ENCODE measurements around the gene GRID2.

The GRID2 gene

DNA sequence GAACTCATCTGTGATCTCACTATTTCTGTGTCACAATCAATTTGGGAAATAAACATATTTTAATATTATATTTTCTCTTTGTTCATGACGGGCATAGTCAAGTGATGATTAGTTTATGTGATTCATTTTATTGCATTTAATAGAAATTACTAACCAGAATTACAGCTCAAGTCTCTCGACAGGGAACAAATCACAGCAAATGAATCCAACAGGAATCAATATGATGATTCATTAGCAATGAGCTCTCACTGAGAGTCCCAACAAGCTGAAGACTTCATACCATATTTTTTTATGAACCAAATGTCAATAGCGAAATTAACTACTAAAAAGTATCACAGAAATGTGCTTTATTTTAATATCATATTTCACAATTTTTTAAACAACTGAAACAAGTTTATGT is 649.7 kb downstream of the GRID2 start:
- DNase-seq (ENCODE audit: low read depth, low spot score), result no peak

DNA sequence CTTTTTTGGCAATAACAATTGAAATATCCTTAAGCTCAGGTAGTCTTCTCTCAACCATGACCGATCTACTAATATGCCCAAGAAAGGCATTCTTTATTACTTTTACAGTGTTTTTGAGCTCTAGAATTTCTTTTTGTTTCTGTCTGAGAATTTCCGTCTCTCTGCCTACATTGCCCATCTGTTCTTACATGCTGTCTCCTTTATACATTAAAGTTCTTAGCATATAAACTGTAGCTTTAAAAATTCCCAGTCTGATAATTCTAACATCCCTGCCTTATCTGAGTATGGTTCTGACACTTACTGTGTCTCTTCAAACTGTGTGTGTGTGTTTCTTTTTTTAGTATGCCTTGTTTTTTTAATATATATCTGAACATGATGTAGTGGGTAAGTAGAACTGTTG is 658.1 kb downstream of the GRID2 start:
- no peak for DNase-seq (ENCODE audit: low read depth, low spot score)

DNA sequence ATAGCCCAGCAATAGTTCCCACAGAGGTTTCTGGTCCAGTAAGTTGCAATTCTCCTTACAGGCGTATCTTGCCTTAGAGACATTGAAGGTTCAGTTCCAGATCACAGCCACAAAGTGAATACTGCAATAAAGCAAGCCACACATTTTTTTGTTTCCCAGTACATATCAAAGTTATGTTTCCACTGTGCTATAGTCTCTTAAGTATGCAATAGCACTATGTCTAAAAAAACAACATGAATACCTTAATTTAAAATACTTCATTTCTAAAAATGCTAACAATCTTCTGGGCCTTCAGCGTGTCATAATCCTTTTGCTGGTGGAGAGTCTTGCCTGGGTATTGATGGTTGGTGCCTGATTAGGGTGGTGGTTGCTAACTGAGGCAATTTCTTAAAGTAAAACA is 659.1 kb downstream of the GRID2 start:
- DNase-seq (ENCODE audit: low read depth, low spot score), result no peak

DNA sequence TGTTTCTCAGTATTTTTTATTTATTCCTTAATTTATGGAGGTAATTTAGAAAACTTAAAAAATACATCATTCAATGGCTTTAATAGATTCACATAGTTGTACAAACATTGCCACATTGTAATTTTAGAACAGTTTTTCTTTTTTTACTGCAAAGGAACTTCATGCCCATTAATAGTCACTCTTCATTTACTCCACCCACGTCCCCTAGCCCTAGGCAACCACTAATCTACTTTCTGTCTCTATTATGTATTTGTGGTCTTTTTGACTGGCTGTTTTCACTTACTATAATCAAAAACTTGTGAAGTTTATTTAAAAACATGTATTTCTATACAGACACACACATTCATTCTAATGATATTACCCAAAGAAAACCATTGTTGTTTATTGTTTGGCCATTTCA is 664.8 kb downstream of the GRID2 start:
- DNase-seq (ENCODE audit: low read depth, low spot score), result no peak

DNA sequence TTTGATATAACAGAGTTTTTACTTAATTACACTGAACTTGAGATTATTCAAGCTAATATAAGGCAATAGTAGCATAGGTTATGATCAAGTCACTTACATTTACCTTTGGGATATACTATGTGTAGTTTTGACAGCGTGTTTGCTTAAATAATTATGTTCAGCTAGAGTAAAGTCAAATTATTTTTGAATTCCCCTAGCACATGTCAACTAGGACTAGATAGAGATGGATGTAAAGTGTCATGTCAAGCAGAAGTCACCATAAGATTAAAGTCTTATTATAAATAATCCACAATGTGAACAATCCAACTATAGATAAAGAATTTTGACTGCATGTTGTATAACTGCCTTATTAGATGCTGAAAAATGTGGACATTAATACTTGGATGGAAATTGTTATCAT is 665.2 kb downstream of the GRID2 start:
- no peak for DNase-seq (ENCODE audit: low read depth, low spot score)

DNA sequence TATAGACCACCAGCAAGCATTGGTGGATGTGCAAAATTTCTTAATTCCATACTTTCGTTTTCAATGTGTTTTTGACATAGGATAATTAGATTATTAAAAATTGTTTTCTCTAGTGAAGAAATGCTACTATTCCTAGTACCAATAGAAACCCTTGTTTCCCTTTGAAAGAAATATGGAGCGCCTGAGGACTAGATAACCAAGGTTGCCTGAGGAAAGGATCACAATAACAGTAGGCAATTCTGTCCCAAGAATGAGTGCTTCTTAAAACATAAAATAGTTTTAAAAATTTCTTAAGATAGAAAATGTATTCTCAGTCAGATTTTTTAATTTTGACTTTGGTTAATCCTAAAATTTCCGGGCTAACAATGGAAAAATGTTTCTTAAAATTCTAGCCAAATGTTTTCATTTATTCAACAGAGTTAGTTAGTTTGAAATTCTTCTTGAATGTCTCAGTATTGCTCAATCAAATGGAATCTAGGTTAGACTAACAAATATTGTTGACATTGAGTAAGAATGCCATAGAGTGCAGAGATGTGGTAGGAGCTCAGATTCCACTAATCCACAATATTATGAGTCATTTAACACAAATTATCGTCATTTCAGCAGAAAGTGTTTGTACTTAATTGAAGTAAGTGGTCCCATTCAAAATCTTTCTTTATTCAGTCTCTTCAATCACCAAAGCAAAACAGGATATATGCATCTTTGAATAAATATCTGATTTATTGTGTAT is 666.0 kb downstream of the GRID2 start:
- peak; percentile 43 for DNase-seq (ENCODE audit: low read depth, low spot score)

DNA sequence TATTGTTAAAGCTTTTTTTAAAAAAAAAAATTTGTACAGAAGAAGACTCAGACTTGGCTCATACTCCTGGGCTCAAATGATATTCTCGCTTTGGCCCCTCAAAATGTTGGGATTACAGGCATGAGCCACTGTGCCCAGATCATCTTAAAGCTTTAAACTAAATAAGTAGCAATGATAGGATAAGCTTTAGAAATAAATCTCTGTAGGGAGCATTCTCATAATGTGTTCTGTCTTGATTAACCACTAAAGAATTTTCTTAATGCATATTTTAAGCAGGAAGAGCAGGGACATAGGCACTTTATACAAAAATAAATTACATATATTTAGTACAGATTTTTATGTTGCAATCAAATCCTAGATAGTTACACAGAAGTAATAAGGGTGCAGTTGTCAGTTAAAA is 667.2 kb downstream of the GRID2 start:
- no peak for DNase-seq (ENCODE audit: low read depth, low spot score)

DNA sequence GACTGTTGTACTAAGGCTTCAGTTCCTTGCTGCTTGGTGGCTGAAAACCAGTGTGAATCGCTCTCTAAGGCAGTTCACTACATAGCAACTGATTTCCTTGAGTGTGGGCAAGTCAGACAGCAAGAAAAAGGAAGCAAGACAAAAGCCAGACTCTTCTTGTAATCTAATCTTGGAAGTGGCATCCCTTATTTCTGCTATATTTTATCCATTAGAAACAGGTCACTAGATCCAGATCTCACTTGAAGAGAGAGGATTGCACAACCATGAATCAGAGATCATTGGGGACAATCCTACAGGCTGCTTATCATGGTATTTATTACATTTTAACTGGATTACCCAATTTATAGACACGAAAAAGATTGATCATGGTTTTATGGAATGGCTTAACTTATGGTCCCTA is 684.5 kb downstream of the GRID2 start:
- no peak for DNase-seq (ENCODE audit: low read depth, low spot score)

DNA sequence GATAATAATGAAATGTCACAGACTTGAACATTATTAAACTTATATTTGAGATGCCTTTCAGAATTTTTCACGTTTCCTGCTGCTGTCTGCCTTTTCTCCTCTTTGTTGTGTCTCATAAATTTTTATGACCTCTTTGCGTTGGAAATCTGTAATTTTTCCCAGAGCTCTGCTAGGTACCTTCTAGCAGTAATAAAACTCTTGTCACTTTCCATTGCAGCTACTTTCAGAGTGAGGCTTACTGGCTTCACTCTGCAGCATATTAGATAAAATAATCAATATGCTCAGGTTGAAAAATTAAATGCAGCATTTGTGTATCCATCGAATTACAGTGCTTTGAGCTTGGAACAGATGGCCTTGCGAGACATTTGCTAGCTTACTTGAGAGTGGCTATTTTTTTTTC is 689.0 kb downstream of the GRID2 start:
- no peak for DNase-seq (ENCODE audit: low read depth, low spot score)

DNA sequence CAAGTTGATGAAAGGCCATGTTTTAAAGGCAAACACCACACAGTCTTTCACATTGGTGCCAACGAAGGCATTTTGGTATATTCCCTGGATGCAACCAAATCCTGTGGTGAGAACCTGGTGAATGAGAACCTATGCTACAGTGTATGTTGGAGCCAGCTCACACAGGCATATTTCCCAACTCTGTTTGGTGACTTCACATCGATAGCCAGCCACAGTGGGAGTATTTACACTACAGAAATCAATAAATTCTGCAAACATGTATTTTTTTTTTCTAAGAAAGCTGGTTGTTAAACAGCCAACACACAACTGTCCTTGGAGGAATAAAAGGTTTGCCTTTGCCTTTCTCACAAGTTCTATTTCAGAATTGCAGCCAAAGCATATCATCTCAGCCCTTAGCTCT is 691.0 kb downstream of the GRID2 start:
- no peak for DNase-seq (ENCODE audit: low read depth, low spot score)

DNA sequence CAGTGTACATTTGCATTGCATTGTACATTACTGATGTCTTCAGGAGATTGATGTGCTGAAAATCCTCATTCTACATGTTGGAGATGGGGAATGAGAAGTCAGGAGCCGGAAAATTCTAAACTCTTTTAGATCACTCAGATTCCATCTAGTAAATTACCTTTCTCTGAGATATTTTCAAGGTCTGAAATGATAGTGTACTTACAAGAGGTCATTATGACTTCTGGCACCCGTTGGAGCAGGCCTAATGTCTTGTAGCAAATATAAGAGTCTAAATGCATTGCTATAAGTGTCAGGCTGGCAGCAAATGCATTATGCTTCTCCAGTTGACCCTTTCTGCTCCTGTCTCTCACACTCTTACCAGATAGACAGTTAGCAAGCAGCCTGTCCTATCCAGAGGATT is 692.8 kb downstream of the GRID2 start:
- DNase-seq (ENCODE audit: low read depth, low spot score), result no peak

DNA sequence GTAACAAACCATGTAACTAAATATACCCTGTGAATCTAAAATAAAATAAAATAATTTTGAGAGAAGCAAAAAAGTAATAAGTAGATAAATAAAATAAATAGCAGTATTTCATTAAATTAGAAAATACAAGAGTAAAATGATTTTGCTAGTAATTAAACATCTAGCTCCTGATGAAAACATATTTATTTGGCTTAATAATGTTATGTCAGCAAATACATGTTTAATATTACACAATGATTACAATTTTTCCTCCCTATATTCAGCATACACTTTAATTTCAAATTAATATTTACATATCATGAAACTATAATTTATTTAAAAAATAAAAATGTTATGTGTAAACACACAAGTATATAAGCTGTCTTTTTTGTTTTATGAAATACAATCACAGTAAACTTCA is 697.1 kb downstream of the GRID2 start:
- no peak for DNase-seq (ENCODE audit: low read depth, low spot score)

DNA sequence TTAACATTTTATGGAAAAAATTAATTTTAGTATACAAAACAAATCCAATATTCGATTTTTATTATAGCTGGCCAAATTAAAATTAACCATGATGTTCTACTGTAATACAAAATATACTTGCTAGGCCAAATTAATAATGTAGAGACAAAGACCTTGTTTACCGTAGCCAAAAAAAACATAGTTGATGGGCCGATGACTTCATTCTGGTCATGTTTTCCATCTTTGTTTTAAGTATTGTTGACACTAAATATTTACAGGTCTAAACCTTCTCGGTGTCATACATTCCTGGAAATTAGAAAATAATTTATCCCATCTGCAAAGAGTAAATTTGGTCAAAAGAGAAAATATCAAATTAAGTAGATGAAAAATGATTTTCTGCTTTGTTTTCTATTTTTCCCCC is 698.5 kb downstream of the GRID2 start:
- no peak for DNase-seq (ENCODE audit: low read depth, low spot score)

DNA sequence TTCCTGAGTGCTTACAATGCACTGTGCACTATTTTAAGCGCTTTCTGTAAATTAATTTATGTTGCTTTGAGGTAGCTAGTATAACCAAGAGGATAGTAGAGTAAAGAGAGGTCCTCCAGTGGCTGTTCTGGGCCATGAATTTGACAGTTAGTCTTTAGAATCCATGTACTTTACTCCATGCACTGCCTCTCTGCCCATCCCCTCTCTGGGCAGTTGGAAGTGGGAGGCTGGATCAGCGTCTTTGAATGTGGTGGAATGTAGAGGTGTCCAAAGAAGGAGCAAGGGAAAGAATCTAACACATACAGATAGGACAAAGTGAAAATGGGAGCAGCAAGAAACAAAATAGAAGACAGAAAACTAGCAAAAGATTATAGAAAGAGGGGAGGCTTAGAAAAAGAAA is 712.6 kb downstream of the GRID2 start:
- DNase-seq (ENCODE audit: low read depth, low spot score), result no peak

DNA sequence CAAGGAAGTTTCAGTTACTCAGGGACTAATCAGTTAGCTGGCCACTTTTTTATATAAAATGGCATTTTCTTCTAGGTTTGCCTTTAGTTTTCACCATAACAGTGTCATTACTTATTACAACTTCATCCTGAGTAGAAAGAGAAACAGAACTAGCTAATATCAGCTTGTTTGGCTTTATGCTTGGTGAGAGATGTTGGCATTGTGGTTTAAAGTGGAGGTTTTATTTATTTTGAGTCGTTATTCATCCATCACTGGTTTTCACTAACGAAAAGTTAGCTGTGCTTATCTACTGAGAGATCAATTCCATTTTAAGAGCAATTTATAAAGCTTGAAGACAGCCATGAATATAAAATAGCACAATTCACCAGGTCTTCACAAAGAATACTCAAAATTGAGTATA is 714.5 kb downstream of the GRID2 start:
- DNase-seq (ENCODE audit: low read depth, low spot score), result no peak

DNA sequence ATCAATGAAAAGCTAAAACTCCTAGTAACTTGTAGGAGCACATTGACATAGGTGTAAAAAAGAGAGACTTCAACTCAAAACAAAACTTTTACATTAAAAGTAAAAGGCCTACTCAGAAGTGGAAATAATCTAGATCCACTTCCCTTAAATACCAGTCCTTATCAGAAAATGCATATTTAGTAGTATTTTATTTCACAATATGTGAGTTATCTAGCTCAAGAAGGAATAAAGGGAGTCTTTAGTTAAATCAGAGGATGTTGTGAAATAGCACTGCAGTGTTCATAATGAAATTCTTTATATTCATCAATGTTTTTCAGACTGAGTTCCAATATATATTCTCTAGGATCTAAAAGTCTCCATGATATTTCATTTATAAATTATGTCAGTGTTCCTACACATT is 715.0 kb downstream of the GRID2 start:
- DNase-seq (ENCODE audit: low read depth, low spot score), result no peak

DNA sequence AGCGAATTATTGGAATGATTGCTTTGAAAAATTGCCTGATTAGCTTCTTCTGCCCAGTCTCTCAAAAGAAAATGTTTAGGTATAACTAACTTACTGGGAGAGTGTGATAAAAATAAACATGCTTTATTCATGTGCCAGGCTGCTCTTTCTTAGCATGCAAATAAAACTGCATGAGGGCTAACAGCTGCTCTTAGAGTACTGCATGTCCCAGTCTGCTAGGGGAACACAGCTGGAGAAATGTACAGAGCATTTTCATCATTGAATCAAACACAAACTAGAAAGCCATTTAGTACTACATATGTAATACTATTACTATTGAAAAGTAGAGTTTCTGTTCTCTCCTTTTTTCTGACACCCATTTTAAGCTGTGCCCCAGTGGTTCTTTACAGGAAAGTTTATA is 726.0 kb downstream of the GRID2 start:
- no peak for DNase-seq (ENCODE audit: low read depth, low spot score)

DNA sequence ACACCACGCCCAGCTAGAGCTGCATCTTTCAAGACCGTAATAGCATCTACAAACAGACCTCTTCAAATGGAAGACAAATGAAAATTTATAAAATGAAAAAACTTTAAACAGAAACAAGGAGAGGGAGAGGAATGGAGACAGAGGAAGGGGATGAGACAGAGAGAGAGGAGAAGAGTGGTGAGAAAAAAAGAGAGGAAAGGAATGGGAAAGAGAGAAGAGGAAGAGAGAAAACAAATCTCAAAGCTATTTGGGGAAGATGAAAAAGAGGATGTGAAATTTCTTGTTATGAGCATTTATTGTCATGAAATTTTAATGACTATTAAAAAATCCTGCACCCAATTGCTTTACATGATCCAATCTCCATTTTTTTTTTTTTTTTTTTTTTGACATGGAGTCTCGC is 726.9 kb downstream of the GRID2 start:
- DNase-seq (ENCODE audit: low read depth, low spot score), result no peak

DNA sequence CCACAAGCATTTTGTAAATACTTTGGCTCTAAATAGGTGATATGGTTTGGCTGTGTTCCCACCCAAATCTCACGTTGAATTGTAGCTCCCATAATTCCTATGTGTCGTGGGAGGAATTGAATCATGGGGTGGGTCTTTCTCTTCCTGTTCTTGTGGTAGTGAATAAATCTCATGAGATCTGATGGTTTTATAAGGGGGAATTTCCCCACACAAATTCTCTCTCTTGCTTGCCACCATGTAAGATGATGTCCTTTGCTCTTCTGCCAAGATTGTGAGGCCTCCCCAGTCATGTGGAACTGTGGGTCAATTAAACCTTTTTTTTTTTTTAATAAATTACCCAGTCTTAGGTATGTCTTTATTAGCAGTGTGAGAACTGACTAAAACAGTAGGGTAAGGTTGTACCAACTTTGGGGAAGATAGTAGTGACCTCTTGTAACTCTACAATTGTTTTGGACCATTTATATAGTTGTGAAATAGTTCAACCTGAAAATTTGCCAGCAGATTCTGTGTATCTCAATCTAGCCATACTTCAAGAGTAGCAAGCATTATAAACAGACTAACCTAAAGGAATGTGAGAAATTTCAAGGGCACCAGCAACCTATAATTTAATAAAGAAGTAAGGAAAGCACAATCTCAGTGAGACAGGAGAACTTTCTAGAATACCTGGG is 727.8 kb downstream of the GRID2 start:
- DNase-seq (ENCODE audit: low read depth, low spot score), result no peak

DNA sequence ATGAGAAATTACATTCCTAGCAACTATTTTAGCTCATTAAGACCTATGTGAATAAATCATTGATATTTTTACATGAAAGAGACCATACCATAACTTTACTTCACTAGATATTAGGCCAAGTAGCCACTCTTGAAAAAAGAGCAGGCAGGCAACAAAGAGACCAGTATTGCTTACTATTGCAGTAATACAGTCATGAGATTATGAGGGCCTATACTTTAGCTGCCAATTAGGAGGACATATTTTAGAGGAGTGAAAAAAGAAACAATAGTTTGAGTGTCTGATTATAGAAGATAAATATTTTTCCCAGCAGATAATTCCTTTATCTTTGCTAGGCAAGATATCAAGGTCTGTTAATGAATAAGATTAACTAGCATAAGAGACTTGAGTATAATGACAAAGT is 739.0 kb downstream of the GRID2 start:
- DNase-seq (ENCODE audit: low read depth, low spot score), result no peak

DNA sequence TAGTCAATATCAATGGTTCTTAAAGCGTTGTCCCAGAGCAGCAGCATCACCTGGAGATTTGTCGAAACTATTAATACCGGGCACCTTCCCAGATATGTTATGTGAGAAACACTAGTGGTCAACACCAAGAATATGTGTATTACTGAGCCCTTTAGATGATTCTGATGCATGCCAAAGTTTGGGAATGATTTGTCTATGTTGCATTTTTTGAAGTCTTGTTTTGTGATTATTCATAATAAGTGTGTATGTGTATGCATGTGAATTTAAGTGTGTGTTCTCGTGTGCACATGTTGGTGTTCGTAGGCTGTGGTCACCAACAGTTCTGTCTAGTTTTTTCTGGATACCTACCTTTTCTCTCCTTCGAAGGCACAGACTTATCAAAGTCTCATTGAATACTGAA is 749.4 kb downstream of the GRID2 start:
- no peak for DNase-seq (ENCODE audit: low read depth, low spot score)

DNA sequence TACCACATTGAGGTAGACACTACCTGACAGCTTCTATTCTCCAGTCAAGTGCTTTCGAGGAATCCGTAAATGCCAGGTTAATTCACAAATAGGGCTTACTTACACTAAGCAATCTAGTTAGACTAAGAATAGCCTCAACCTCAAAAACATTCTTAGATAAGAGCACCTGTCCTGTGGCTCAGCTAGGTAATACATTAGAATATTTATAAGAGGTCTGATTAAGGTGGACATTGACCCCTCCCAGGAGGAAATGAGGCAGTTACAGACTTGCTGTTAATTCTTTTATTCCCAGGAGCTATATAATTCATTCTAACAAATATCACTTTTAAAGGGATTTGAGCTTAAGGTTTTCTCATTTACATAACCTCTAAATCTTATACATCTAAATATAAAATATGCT is 758.1 kb downstream of the GRID2 start:
- no peak for DNase-seq (ENCODE audit: low read depth, low spot score)

DNA sequence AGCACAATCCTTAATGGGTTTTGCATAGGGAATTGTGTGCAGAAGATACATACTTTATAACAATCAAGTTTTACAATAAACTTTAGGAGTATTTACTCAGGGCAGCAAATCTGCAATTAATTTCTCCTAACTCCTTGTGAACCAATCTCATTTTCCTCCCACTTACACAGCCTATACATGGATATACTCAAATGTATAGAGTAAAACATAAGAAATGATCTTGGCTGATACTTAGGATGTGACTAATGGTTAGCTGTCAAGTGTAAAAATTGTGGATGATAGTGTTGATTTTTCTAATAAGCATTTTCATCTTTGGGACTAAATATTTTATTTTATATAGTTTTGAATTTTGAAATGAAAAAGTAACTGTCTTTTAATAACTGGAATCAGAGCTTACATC is 759.6 kb downstream of the GRID2 start:
- DNase-seq (ENCODE audit: low read depth, low spot score), result no peak

DNA sequence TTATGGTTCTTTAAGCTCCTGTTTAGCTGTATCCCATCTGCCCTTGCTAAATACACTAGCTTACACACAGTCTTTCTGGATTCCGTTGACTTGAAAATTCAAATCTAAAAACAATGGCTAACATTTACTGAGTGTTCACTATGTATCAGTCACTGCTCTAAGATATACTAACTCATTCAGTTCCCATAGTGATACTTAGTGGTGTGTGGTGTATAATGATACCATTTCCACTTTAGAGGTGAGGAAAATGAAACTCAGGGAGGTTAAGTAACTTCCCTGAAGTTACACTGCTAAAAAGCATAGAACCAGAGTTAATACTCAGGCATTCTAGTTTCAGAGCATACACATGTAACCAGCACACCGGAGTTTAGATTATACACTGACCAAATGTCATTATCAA is 762.0 kb downstream of the GRID2 start:
- no peak for DNase-seq (ENCODE audit: low read depth, low spot score)
